Urothelium cell line (cell line): ENCODE results near the gene PLP2.

Experiments used
- DNase-seq: peaks from one replicate; pipeline ENCODE4 v3.0.0; 2011; ENCODE audit warnings: low spot score, mixed read lengths
- FAIRE-seq: peaks from 2 replicates; lab custom pipeline; 2011; peaks lifted over from hg19 to GRCh38; lab: Jason Lieb, UNC

PLP2 gene

GRCh38 chrX:49186125-49187027 is 14.7 kb downstream of the PLP2 start, which contains the start of gene PRICKLE3:
PRICKLE3 (minus strand) TSS chrX:49186373; CDS start chrX:49186297, 76 bp downstream.
- FAIRE-seq (no peak), DNase-seq (peak; percentile 79)

DNA sequence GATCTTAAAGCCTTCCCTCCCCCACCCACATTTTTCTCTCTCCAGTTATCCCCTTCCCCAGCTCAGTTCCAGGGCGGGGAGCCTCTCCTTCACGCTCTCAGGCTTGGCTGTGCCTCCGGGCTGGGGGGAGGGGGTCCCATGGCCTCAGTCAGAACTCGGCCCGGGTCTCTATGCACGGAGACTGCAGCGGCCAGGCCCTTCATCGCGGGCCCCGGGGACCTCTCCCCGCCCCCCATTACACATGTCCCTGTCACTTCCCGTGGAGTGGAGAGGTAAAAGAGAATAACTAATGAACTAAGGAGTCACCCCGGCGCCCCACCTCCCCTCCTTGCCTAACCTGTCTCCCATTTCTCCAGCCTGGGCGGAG is 15.3 kb downstream of the PLP2 start:
- FAIRE-seq (no peak), DNase-seq (no peak)

GRCh38 chrX:49187526-49187925 is 15.8 kb downstream of the PLP2 start:
- FAIRE-seq (no peak), DNase-seq (no peak)

GRCh38 chrX:49188468-49189076 is 16.9 kb downstream of the PLP2 start:
- no peak for FAIRE-seq
- no peak for DNase-seq

DNA sequence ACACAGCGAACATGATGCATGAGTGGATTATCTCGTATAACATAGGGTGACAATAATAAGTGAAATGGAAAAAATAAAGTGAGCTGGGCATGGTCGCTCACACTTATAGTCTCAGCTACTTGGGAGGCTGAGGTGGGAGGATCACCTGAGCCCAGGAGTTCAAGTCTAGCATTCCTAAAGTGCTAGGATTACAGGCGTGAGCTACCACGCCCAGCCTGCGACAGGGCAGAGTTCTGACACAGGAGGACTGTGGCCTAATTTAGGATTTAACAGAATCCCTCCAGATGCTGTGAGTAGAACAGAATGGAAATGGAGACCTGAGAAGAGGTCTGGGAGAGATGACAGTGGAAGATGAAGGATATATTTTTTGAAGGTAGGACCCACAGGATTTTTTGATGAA is 17.9 kb downstream of the PLP2 start:
- DNase-seq (no peak), FAIRE-seq (no peak)

DNA sequence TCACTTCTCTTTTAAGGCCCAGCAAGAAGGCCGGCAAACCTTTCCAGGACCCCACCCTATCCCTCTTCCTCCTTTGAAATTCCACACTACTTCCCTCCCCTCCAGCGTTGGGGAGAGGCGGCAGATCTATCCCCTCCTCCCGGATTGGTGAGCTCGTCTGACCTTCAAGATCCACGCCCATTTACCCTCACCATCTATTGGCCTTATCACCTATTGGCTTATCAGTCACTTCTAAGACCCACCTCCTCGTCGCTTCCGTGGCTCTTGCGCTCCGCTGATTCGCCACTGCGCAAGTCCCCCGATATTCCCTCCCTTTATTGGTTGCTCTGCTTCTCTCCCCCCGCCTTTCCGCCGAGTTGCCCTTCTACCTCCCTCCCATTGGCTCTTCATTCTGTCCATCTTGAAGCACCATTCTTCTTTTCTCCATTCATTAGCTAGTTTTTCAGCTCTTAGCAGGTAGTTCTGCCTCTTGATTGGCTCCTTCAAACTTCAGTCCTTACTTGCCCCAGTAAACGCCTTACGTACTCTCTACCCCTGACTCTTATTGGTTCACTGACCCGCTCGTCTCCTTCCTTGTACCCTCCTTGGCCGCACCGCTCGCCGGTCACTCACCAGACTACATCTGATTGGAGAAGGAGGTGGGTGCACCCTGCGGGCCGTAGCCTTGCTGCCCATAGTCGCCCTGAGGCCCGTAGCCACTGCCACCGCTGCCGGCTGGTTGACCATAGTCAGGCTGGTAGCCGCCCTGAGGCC is 19.3 kb downstream of the PLP2 start:
- FAIRE-seq = peak; percentile 13
- peak; percentile 92 for DNase-seq

DNA sequence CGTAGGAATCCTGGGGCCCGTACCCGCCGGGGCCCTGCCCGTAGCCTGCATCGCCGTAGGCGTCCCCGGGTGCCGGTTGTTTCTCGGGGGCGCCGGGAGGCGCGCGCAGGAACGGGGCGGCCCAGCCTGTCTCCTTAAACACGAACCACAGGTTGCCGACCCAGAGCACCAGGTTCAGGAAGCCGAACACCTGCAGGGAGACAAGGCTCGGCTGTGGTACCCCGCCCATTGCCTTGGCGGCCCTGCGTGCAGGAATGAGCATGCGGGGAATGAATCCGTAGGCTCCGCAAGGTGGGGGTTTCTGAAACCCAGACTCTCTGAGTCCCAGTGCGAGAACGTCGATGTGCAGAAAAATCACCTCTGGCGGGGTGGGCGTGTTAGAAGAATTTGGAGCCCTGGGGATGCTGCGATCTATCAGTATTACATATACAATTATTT is 19.9 kb downstream of the PLP2 start:
- FAIRE-seq (no peak), DNase-seq (no peak)

- FAIRE-seq (no peak), DNase-seq (no peak)
Measured at GRCh38 chrX:49192722-49193328, 21.1 kb downstream of the PLP2 start.

- FAIRE-seq (no peak), DNase-seq (no peak)
Measured at GRCh38 chrX:49193542-49193964, 21.9 kb downstream of the PLP2 start.

DNA sequence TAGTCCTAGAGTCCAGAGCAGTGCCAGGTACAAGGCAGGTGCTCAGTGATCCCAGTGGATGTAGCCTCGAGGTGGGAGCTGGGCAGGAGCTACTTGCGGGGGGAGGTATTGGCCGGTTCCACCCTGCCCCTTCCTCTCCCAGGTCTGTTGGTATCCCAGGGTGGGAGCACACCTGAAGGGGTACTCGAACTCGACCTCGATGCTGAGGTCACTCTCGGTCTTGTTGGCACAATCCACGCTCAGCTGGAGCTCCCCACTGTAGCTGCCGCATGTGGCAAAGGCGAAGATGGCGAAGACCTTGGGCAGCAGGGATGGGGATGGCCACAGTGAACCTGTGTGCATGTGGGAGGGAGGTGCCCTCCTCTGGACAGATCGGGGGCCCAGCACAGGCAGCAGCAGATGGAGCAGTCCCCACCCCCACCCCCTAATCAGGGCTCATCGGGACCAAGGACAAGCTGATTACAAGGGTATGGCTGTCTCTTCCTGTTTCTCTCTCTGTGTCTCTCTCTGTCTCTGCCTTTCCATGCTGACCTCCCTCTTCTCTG is 25.9 kb downstream of the PLP2 start:
- DNase-seq = no peak
- no peak for FAIRE-seq

- DNase-seq (no peak), FAIRE-seq (no peak)
Measured at GRCh38 chrX:49198540-49199314, 27.0 kb downstream of the PLP2 start.

- FAIRE-seq (no peak), DNase-seq (no peak)
Measured at GRCh38 chrX:49199315-49199595, 27.6 kb downstream of the PLP2 start.

GRCh38 chrX:49199906-49200771 is 28.4 kb downstream of the PLP2 start, which contains the start of gene SYP:
SYP (minus strand) TSS chrX:49200193; CDS start chrX:49200186, 7 bp downstream.
- peak; percentile 78 for FAIRE-seq
- peak; percentile 91 for DNase-seq

DNA sequence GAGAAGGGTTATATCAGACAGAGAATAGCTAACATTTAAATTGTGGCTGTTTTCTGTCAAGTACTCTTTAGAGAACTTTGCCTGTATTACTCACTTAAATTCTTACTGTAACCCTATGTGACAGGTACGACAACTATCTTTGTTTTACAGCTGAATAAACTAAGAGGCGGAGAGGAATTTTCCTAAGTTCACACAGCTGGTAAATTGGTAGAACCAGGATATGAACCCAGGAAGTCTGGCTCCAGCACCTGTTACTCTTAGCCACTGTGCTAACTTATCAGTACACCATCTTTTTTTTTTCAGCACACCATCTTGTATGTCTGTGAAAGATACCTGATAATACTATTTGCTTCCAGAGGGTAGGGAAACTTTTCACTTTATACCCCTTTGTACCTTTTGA is 30.3 kb downstream of the PLP2 start:
- DNase-seq = no peak
- no peak for FAIRE-seq

GRCh38 chrX:49203536-49203935 is 31.8 kb downstream of the PLP2 start:
- DNase-seq = no peak
- FAIRE-seq = no peak

DNA sequence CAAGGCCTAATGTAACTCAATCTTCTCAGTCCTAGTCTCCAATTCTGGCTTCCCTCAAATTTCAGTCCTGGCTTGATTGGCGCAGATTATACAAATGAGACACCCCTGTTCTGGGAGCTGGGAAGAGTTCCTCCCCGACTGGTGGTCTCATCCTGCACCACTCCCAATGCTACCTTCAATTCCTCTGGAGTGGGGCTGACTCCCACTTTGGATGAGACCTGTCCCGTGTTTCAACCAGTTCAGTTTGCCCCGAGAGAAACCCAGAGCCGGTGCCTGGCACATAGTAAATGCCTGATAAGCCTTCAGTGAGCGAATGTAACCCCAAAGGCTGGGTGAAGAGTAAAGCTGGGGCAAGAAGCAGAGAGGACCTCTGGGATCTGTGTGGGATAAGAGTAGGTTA is 32.3 kb downstream of the PLP2 start:
- DNase-seq (no peak), FAIRE-seq (no peak)

DNA sequence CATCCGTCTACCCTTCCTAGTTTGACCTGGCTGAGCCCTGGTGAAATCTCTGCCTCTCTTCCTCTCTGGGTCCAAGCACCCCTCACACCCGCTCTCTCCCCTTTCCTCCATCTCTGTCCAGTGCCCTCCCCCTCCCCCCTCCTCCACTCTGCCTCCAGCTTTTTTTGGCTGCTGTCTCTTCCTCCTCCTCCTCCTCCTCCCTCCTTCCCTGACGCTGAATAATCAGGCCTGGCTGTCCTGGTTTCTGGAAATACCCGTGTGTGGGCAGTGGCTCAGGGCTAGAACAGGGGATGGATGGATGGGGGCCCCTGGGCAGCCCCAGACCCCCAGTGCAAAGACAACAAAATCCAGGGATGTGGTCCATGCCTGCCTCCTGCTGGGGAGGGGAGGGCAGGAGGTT is 33.0 kb downstream of the PLP2 start:
- no peak for FAIRE-seq
- DNase-seq = no peak

- no peak for FAIRE-seq
- no peak for DNase-seq
Measured at GRCh38 chrX:49205443-49205842, 33.7 kb downstream of the PLP2 start.

DNA sequence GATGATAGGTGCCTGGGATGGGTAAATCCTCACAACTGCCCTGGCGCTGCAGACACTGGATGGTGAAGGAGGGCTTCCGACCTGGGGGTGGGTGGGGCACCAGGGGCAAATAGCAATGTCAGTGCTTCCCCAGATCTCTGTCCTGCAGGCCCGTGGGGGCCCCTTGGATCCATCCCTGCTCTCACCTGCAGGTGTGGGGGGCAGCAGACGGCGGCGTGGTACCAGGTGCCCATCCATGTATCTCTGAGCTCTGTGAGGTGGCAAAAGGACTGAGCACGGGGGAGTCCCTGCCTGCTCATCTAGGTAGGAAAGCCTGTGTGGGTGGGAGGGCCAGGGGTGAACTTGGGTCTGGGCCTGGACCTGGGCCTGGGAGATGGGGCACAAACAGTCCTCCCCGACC is 34.8 kb downstream of the PLP2 start:
- no peak for DNase-seq
- no peak for FAIRE-seq
